ENCODE results near the gene USP31.

The USP31 gene, protein sequence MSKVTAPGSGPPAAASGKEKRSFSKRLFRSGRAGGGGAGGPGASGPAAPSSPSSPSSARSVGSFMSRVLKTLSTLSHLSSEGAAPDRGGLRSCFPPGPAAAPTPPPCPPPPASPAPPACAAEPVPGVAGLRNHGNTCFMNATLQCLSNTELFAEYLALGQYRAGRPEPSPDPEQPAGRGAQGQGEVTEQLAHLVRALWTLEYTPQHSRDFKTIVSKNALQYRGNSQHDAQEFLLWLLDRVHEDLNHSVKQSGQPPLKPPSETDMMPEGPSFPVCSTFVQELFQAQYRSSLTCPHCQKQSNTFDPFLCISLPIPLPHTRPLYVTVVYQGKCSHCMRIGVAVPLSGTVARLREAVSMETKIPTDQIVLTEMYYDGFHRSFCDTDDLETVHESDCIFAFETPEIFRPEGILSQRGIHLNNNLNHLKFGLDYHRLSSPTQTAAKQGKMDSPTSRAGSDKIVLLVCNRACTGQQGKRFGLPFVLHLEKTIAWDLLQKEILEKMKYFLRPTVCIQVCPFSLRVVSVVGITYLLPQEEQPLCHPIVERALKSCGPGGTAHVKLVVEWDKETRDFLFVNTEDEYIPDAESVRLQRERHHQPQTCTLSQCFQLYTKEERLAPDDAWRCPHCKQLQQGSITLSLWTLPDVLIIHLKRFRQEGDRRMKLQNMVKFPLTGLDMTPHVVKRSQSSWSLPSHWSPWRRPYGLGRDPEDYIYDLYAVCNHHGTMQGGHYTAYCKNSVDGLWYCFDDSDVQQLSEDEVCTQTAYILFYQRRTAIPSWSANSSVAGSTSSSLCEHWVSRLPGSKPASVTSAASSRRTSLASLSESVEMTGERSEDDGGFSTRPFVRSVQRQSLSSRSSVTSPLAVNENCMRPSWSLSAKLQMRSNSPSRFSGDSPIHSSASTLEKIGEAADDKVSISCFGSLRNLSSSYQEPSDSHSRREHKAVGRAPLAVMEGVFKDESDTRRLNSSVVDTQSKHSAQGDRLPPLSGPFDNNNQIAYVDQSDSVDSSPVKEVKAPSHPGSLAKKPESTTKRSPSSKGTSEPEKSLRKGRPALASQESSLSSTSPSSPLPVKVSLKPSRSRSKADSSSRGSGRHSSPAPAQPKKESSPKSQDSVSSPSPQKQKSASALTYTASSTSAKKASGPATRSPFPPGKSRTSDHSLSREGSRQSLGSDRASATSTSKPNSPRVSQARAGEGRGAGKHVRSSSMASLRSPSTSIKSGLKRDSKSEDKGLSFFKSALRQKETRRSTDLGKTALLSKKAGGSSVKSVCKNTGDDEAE (N-terminal part only)

DNA sequence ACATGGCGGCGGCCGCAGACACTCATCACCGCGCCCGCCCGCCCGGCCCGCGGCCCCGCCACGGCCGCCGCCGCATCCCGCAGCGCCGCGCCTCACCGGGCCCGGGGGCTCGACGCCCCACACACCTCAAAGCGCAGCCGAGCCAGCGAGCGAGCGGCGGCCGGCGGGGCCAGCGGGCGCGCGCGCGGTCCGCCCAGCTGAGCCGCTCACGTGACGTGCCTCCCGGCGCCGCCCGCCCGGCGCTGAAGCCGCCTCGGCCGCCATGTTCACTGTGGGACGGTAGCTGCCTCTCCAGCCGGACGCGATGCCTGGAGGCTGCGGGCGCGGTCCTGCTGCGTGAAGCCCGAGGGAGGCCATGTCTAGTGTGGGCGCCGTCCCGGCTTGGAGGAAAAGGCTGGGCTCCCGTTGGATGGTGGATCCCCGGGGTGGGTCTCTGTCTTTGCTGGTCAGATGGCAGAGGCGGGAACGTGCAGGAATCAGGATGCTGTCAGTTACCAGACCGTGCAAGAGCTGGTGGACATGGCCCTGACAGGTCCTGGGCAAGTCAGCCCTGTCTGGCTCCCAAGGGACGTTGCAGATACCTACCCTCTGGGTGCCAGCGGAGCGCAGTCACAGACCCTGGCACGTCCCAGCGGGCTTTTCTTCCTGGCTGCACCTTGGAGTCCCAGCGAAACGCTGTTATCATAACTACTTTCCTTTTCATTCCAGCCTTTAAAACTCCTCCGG lies at the start of gene USP31:
Gene USP31 (minus strand): TSS at position 186 of the 726 bp plus-strand sequence. CDS start 182 bp downstream, at position 4.
- DNase-seq = peak; percentile 83

GRCh38 chr16:23196539-23196938 lies 47.3 kb upstream of the USP31 start:
- no peak for DNase-seq

GRCh38 chr16:23195366-23195978 lies 46.2 kb upstream of the USP31 start:
- DNase-seq = no peak

- no peak for DNase-seq
These were observed 45.4 kb upstream of the USP31 start for GRCh38 chr16:23194497-23195221.

DNA sequence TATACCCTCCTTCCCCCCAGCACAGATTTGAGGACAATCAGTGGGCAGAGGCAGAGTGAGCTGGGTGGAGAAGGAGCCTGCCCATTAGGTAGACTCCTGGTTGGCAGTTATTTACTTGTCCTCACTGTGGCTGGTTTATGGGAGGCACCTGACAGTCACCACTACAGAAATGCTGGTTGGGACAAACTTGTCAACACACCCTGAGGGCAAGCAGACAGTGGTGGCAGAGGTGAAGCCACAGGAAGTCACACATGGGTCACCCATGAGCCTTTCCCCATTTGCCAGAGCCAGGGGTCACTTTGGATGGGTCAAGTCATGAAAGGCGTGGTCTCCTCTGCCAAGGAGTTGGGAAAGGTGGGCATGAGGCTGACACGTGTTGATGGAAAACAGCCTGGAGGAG lies 39.7 kb upstream of the USP31 start:
- DNase-seq = no peak

DNA sequence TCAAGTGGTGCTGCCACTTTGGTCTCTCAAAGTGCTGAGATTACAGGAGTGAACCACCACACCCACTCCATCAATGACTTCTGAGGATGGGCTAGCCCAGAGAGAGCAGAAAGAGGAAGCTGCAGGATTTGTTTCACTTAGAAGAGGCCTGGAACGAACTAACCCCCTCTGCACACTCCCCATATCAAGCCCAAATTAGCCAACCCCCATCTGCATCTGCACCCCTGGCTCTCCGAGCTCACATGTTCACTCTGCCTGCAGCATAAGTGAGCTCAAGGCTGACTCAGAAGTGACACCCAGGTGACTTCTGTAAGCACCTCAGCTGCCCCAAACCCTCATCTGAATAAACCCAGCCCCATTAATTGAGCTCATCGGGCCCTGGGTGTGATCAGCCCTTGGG lies 38.1 kb upstream of the USP31 start:
- no peak for DNase-seq

- no peak for DNase-seq
These were observed 36.9 kb upstream of the USP31 start for GRCh38 chr16:23186171-23186570.

GRCh38 chr16:23185656-23186055 lies 36.4 kb upstream of the USP31 start:
- DNase-seq = no peak

DNA sequence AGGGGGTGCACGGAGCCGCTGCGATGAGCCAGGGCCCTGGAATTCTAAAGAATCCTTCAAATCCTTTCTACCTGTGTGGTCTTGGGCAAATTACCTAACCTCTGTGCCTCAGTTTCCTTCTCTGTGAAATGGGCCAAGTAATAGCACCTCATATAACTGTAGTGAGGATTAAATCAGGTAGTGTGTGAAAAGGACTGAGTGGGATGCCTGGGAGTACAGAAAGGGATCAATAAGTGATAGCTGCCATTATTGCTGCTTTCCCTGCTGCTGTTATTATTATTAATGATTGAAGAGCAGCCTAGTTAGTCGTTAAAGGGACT lies 34.3 kb upstream of the USP31 start:
- no peak for DNase-seq

DNA sequence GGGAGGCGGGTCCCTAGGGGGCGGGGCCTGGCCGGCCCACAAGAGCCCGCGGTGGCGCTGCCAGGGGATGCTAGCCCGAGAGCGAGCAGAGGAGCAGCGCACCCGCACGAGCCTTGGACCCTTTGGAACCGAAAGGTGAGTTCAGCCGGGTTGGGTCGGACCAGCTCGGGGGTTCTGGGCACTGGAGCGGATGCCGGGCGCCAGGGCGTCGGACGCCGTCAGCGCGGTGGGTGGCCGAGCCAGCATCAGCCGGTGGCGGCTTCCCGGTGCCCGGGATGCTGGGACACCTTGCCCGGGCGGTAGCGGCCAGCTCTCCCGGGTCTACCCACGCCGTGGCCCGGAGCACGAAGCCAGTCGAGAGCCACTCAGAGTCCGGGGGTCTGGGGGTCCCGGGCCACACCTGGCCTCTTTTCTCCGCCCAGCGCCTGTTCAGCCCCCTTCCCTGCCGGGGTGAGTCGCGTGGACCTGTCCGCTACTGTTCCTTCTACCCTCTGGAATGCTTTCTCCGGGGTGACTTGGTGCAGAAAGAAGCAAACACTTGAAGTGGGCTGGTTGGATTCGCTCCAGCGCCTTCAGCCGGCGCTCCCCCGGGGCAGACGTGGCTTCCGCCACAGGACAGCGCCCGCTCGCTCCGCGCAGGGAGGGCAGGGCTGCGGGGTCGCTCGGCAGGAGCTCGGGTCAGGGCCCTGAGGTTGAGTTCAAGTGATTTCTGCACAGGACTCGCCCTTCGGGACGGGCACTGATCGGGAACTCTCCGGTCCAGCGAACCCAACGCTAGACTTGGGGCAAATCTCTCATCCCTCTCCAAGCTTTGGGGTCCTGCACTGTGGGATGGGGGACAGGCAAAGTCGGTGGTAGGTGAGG lies 33.7 kb upstream of the USP31 start, which contains the start of gene SCNN1G:
Gene SCNN1G (plus strand): TSS at position 67 of the 864 bp plus-strand sequence. CDS start 3,527 bp downstream, outside the sequence.
- DNase-seq = no peak

DNA sequence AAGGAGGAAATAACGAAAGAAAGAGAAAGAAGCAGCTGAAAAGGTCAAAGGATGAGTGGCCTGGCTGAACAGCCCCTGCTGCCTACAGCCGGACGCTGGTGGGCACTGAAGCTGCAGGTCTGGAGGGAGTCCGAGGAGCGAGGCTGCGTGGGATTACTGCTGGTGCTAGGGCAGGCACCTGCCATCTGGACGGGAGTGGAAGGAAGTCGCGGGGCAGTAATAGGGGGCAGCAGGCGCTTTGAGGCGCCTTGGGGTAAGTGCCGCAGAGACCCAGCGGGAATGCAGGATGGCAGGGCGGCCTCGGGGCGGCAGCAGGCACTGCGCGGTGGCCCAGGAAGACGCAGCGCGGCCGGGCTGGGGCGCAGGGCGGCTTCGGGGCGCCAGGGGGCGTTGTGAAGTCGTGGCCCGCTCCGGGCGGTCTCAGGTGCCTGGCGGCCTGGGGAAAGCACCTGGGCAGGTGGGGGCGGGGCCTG lies 33.0 kb upstream of the USP31 start:
- peak; percentile 73 for DNase-seq

DNA sequence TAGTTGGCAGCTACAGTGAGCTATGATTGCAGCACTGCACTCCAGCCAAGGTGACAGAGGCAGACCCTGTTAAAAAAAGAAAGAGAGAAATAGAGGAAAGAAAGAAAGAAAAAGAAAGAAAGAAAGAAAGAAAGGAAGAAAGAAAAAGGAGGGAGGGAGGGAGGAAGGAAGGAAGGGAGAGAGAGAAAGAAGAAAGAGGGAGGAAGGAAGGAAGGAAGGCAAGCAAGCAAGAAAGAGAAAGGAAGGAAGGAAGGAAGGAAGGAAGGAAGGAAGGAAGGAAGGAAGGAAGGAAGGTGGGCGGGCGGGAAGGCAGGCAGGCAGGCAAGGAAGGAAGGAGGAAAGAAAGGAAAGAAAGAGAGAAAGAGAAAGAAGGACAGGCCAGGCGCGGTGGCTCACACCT lies 32.3 kb upstream of the USP31 start:
- DNase-seq = no peak

GRCh38 chr16:23175651-23176050 lies 26.4 kb upstream of the USP31 start:
- no peak for DNase-seq

DNA sequence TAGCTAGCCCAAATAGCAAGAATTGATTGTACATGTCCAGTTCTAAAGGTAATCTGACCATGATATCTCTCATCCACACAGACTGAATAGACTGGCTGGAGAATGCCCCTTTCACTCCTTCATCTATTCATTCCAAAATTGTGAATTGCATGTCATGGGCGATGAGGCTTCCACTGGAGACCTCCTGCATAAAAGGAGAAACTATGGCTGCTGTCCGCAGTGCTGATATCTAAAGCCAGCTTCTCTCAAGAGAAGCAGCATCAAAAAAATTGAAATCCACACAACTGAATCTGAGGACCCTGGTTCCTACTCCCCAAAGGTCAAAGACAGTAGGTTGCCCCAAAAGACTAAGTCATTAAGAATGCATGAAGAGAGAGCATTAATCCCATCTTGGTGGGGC lies 25.4 kb upstream of the USP31 start:
- no peak for DNase-seq

GRCh38 chr16:23172994-23173393 lies 23.7 kb upstream of the USP31 start:
- no peak for DNase-seq

DNA sequence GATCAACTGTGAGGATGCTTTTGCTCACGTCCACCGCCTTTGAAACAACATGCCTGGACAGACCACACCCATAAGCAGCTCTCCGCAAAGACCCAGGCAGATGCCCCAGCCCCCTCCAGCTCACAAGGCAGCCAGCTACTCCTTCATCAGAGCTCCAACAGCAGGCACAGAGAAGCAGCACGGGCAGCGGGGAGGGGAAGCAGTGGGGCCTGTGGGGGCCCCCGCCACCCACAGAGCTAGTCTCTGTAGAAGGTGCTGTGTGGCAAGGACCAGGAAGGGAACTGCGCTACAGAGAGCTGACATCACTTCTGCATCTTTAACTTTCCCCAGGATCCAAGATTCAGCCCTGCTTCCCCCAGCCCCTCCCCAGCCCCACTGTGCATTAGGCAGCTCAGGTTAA lies 23.3 kb upstream of the USP31 start:
- DNase-seq = no peak

- DNase-seq = no peak
These were observed 15.5 kb upstream of the USP31 start for GRCh38 chr16:23164736-23165135.

GRCh38 chr16:23163921-23164320 lies 14.7 kb upstream of the USP31 start:
- no peak for DNase-seq

DNA sequence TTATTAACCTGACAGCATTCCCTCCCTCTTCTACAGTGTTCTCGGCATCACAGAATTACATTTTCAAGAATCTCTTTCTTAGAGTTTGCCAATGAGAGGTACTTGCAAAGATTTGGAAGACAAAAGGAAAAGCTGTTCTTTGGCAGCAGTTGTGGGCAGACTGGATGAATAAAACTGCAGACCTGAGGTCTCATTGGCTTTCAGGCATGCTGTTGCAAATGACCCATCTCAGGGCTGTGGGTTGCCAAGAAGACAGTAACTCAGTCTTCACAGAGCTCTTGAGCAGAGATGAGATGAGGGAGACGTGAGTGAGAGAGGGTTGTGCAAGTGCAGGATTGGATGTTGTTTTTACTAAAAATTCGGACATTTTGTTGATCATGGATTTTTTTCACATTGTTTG lies 11.3 kb upstream of the USP31 start:
- no peak for DNase-seq

DNA sequence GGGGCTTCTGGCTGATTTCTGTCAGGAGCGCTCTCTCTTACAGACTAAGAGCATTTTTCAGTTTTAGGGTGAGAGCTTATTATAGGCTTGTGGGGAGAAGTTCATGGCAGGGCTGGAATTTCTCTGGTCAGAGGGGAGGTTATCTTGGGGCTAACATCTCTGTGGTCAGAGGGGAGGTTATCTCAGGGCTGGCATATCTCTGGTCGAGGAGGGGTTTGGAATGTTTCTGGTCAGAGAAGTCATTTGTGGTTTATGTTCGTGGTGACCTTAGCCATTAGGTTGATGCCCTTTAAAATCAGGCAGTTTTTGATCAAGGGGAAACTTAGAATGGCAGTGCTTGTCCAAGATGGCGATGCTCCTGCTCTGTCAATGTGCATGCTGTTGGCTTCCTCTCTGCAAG lies 10.8 kb upstream of the USP31 start:
- DNase-seq = no peak
